HepG2 (cell line): Measurements from ENCODE around the gene PLD4.

Source experiments
- ARNTL ChIP-seq: sonication (generic); formaldehyde crosslinking; IDR thresholded peaks from 2 replicates; pipeline ENCODE4 v1.4.0; 2020; ENCODE audit warnings: mild to moderate bottlenecking, missing genetic modification reagents
- CTCF ChIP-seq: sonication (generic); formaldehyde crosslinking; IDR thresholded peaks from 2 replicates; pipeline ENCODE4 v1.5.0; 2020; ENCODE audit warnings: mild to moderate bottlenecking, missing genetic modification reagents, moderate library complexity
- FOXJ3 ChIP-seq: sonication (generic); formaldehyde crosslinking; IDR thresholded peaks from 2 replicates; pipeline ENCODE4 v1.4.0; 2020; ENCODE audit warnings: missing genetic modification reagents, mild to moderate bottlenecking, borderline replicate concordance
- HMG20A ChIP-seq: IDR thresholded peaks from 2 replicates; pipeline ENCODE4 v1.6.1; 2016; ENCODE audit warnings: borderline replicate concordance
- NFIC ChIP-seq: IDR thresholded peaks from 2 replicates; pipeline ENCODE4 v1.6.1; 2012; ENCODE audit warnings: mild to moderate bottlenecking, low read length, inconsistent platforms
- NR3C1 ChIP-seq: sonication (generic); formaldehyde crosslinking; IDR thresholded peaks from 2 replicates; pipeline ENCODE4 v1.4.0; 2020; ENCODE audit warnings: missing genetic modification reagents
- POLR2G ChIP-seq: fragments of 200-400 bp; formaldehyde crosslinking; IDR thresholded peaks from 2 replicates; pipeline ENCODE4 v1.6.1; 2018; ENCODE audit warnings: mild to moderate bottlenecking, low read depth, low read length, moderate library complexity
- ZBTB46 ChIP-seq: sonication (generic); formaldehyde crosslinking; IDR thresholded peaks from 2 replicates; pipeline ENCODE4 v1.4.0; 2020; ENCODE audit warnings: mild to moderate bottlenecking, missing genetic modification reagents, borderline replicate concordance
- ZNF318 ChIP-seq: sonication (generic); formaldehyde crosslinking; IDR thresholded peaks from 2 replicates; pipeline ENCODE4 v1.4.0; 2020; ENCODE audit warnings: mild to moderate bottlenecking, missing genetic modification reagents
- ZSCAN29 ChIP-seq: sonication (generic); formaldehyde crosslinking; conservative IDR thresholded peaks from 2 replicates; pipeline ENCODE4 v1.4.0; 2020; ENCODE audit warnings: mild to moderate bottlenecking, missing genetic modification reagents

DNA sequence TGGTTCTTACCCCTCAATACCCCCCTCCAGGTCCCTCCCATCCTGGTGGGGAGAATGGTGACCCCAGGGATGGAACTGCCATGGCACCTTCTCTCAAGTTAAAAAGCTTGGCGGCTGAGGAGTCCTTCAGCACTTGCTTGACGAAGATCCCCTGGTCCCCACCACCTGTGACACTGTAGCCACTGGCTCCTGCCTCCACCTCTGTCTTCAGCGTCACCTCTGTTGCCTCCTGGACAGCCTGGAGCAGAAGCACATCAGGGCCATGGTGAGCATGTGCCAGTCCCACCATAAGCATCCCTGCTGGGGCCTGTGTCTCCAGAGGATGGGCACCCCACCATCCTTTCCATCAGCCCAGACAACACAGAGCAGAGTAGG lies 30.7 kb downstream of the PLD4 start:
- no peak for TF ChIP-seq HMG20A (CRISPR knock-in tag)
- TF ChIP-seq FOXJ3 (CRISPR knock-in tag), result no peak
- no peak for TF ChIP-seq ARNTL (CRISPR knock-in tag)
- no peak for TF ChIP-seq NR3C1 (CRISPR knock-in tag)
- no peak for TF ChIP-seq ZNF318 (CRISPR knock-in tag)
- TF ChIP-seq NFIC, result no peak
- no peak for TF ChIP-seq CTCF (CRISPR knock-in tag)
- no peak for TF ChIP-seq POLR2G
- no peak for TF ChIP-seq ZBTB46 (CRISPR knock-in tag)
- TF ChIP-seq ZSCAN29, result no peak
